Adrenal gland (tissue), 12 donors: ENCODE measurements around the gene CEL. TPM values are rescaled to one million over a fixed set of nuclear protein-coding genes. Genes with fewer than 3 reads are reported as not detected.
A peak's percentile ranks its signal among the peaks of the same experiment; 100 is the strongest.
"Not testable (repeated sequence)": the region's sequence is repeated elsewhere in the genome, so short reads cannot be mapped to it uniquely, and the experiment has no call there.

Experiments used
- DNase-seq, 7 donors: peaks; one replicate each; pipeline ENCODE4 v3.0.0-alpha.2; 2019 to 2020
- H3K27ac ChIP-seq, 5 donors: fragments of 200-600 bp; sonication (generic) in 4 of 5; 1 replicate in 3 of 5; 2 replicates in 2 of 5; pipeline versions ENCODE4 v1.5.1 to v1.8.0; 2016 to 2020; ENCODE audit warnings: mild to moderate bottlenecking in 1 of 5
- H3K27me3 ChIP-seq: fragments of 200-600 bp; 2 replicates; pipeline ENCODE4 v1.8.0; 2021
- H3K36me3 ChIP-seq, 2 donors: fragments of 200-600 bp; replicated peaks in 1 of 2; 1 replicate in 1 of 2; 2 replicates in 1 of 2; pipeline versions ENCODE4 v1.5.1 to v1.8.0; 2018 to 2022
- H3K4me1 ChIP-seq, 2 donors: fragments of 200-600 bp; replicated peaks in 1 of 2; 1 replicate in 1 of 2; 2 replicates in 1 of 2; pipeline versions ENCODE4 v1.5.1 to v1.8.0; 2018 to 2021
- H3K4me3 ChIP-seq, 4 donors: fragments of 200-600 bp; sonication (generic) in 3 of 4; one replicate each; pipeline ENCODE4 v1.5.1; 2016 to 2018
- H3K9me3 ChIP-seq, 3 donors: fragments of 200-600 bp; sonication (generic) in 1 of 3; replicated peaks in 1 of 3; 1 replicate in 2 of 3; 2 replicates in 1 of 3; pipeline versions ENCODE4 v1.5.1 to v1.8.0; 2016 to 2021
- POLR2A ChIP-seq, 2 donors: fragments of 450-650 bp; IDR thresholded peaks; one replicate each; pipeline ENCODE4 v1.6.1; 2017; ENCODE audit warnings: antibody characterized with exemption in 2 of 2, mild to moderate bottlenecking in 2 of 2, moderate library complexity in 1 of 2
- WGBS, 4 donors: extraction: QIAGEN DNeasy Blood & Tissue Kit in 2 of 4; methylation state at CpG; one replicate each; pipeline versions ENCODE4 v1.1.5 to v1.1.7; 2013 to 2017; 5-methylcytosine and 5-hydroxymethylcytosine counted together
- intact Hi-C, 2 donors: fragments of 100-400 bp; cut with DNase I; formaldehyde crosslinking; loops; one replicate each; pipeline versions ENCODE4 v1.14.1 to v1.15.0; 2022 to 2023
- polyA plus RNA-seq, 3 donors: library from polyadenylated mRNA; stranded (reverse); fragments of 200-250 nt in 2 of 3; fragments of 350-450 nt in 1 of 3; fragmentation: Illumina TruSeq in 1 of 3; extraction: RNeasy Lipid Tissue Mini Kit (QIAGEN cat#74804) in 1 of 3; gene quantifications; one replicate each; pipeline ENCODE4 v1.2.3, GENCODE V29; 2013 to 2014
- total RNA-seq, 9 donors: library from RNA; depleted of rRNA in 4 of 9; stranded (reverse); fragments of >200 nt in 4 of 9; fragments of 120-200 nt in 1 of 9; fragmentation: NEBNext Ultra II Directional in 1 of 9; extraction: Animal tissue kit (Norgen Biotek cat#: 25700) in 1 of 9; gene quantifications; one replicate each; pipeline versions ENCODE4 v1.1.0 to v1.2.4, GENCODE V29; 2013 to 2023
- TF ChIP-seq, protein P1 (sequence below), 6 experiments: fragments of 450-650 bp in 4 of 6; fragments of 200-600 bp in 2 of 6; sonication (generic) in 1 of 6; IDR thresholded peaks; 1 replicate in 5 of 6; 2 replicates in 1 of 6; pipeline versions ENCODE4 v1.5.1 to v1.8.0; 2016 to 2021; ENCODE audit warnings: antibody characterized with exemption in 6 of 6, mild to moderate bottlenecking in 2 of 6, moderate library complexity in 1 of 6
- donor health status: healthy with polysubstance abuse.
- donor health status: Bipolar disorder and iron deficiency.
- donor health status: DM: yes; HTN: yes; CAD: no.
- donor health status: DM: no; HTN: no; CAD: no.
- donor health status: DM: no; HTN: no; CAD: no.
- donor health status: DM: yes; HTN: yes; CAD: no.

Gene CEL
- total and polyA plus RNA-seq, 12 donors, result 0.27 to 6.1 (median 2.1) TPM; not detected in 1

DNA sequence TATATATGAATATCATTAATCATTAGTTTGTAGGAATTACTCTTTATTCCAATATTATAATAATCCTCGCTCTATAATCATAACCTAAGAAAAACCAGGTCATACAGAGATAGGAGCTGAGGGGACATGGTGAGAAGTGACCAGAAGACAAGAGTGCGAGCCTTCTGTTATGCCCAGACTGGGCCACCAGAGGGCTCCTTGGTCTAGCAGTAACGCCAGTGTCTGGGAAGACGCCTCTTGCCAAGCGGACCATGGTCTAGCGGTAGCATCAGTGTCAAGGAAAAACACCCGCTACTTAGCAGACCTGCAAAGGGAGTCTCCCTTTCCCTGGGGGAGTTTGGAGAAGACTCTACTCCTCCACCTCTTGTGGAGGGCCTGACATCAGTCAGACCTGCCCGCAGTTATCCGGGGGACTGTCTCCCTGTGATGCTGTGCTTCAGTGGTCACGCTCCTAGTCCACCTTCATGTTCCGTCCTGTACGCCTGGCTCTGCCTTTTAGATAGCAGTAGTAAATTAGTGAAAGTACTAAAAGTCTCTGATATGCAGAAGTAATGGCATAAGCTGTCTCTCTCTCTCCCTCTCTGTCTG is 20.8 kb upstream of the CEL start:
- peak; percentile 64 to 93 (median 82) for DNase-seq
- intact Hi-C loops, result loop anchor here (5.0 to 10.0 kb wide), 3 partner anchors 54 to 104 kb away; no protein-coding TSS in a partner anchor
- H3K4me3 ChIP-seq, H3K27me3 ChIP-seq, H3K27ac ChIP-seq, H3K9me3 ChIP-seq: not testable (repeated sequence)
- TF ChIP-seq, protein P1, sequence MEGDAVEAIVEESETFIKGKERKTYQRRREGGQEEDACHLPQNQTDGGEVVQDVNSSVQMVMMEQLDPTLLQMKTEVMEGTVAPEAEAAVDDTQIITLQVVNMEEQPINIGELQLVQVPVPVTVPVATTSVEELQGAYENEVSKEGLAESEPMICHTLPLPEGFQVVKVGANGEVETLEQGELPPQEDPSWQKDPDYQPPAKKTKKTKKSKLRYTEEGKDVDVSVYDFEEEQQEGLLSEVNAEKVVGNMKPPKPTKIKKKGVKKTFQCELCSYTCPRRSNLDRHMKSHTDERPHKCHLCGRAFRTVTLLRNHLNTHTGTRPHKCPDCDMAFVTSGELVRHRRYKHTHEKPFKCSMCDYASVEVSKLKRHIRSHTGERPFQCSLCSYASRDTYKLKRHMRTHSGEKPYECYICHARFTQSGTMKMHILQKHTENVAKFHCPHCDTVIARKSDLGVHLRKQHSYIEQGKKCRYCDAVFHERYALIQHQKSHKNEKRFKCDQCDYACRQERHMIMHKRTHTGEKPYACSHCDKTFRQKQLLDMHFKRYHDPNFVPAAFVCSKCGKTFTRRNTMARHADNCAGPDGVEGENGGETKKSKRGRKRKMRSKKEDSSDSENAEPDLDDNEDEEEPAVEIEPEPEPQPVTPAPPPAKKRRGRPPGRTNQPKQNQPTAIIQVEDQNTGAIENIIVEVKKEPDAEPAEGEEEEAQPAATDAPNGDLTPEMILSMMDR (IDR thresholded peaks at IDR 0.05), result peak; percentile 42 to 68 (median 58)
- 69 to 77% (median 74%) methylated on average over 12 of the region's 12 CpGs for WGBS, 4 donors
- Histone ChIP-seq H3K36me3 (peaks cover 0 to 42% of the 10 kb centered on the region in 2 donors), H3K4me1 (peaks cover 9 to 11% of the 10 kb centered on the region in 2 donors)

DNA sequence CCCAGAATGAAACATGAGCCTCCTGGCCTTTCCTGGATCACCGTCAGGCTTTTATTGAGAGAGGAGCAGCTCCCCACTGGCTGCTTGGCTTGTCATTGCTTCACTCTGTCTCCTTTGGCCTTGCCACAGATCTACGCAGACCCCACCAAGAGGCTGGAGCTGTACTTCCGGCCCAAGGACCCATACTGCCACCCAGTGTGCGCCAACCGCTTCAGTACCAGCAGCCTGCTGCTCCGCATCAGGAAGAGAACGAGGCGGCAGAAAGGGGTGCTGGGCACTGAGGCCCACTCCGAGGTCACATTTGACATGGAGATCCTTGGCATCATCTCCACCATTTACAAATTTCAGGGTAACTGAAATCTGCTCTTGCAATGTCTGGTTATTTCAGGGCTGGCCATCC is 19.8 kb upstream of the CEL start:
- Histone ChIP-seq H3K4me1 (peaks cover 6 to 9% of the 10 kb centered on the region in 2 donors), H3K9me3 (no peaks in the 10 kb centered on the region), H3K36me3 (peaks cover 0 to 51% of the 10 kb centered on the region in 2 donors), H3K27ac (no peak overlapping the region), H3K27me3 (no peaks in the 10 kb centered on the region), H3K4me3 (no peak overlapping the region)
- intact Hi-C loops, result loop anchor here (5.0 to 10.0 kb wide), 3 partner anchors 53 to 103 kb away; no protein-coding TSS in a partner anchor
- DNase-seq, result no peak
- TF ChIP-seq, protein P1 (IDR thresholded peaks at IDR 0.05), result no peak
- no peak for TF ChIP-seq POLR2A (IDR thresholded peaks at IDR 0.05)
- WGBS, 4 donors, result 92 to 96% (median 94%) methylated on average over 9 of the region's 9 CpGs

DNA sequence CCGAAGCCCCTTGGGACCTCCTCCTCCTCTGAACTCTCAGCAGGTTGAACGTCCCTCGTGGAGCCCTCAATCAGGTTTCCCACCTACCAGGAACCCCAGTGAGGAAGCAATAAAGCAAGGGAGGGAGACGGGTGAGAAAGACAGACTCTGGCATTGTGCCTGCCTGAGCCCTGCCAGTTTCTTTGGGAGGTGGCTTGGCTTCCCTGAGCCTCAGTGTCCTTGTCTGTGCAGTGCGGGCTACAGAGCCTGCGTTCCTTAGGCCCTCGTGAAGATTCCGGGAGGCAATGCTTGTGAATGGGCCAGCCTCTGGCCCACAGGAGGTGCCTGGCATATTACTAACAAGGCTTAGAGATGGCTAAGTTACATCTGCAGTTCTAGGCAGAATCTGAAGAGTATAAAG is 19.1 kb upstream of the CEL start:
- Histone ChIP-seq H3K27ac (no peak overlapping the region), H3K36me3 (peaks cover 0 to 59% of the 10 kb centered on the region in 2 donors), H3K9me3 (no peaks in the 10 kb centered on the region), H3K4me1 (peaks cover 6 to 9% of the 10 kb centered on the region in 2 donors), H3K4me3 (no peak overlapping the region), H3K27me3 (no peaks in the 10 kb centered on the region)
- no peak for TF ChIP-seq POLR2A (IDR thresholded peaks at IDR 0.05)
- TF ChIP-seq, protein P1 (IDR thresholded peaks at IDR 0.05), result no peak
- 59 to 75% (median 62%) methylated on average over 8 of the region's 8 CpGs for WGBS, 4 donors
- intact Hi-C loops, result loop anchor here (5.0 to 10.0 kb wide), 3 partner anchors 52 to 102 kb away; no protein-coding TSS in a partner anchor
- peak; percentile 42 to 78 (median 48) for DNase-seq

DNA sequence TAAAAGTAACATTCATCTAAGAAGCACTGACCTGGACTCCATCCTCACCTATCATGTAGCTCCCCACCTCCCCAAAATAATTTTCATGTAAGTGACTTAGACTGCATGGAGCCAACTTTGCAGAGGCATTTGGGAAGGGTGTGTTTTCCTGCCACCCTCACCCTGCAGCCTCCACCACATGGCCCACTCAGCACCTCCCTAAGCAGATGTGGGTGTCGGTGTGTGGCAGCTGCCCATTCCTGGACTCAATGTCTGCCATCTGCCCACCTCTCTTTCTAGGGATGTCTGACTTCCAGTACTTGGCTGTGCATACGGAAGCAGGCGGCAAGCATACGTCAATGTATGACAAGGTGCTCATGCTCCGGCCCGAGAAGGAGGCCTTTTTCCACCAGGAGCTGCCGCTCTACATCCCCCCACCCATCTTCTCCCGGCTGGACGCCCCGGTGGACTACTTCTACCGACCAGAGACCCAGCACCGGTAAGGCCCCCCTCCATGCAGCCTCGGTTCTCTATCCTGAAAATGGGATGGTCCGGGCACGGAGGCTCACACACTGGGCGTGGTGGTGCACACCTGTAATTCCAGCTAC is 18.2 kb upstream of the CEL start:
- no peaks in the 10 kb centered on the region for H3K9me3 ChIP-seq
- H3K4me1 ChIP-seq, result peaks cover 6 to 9% of the 10 kb centered on the region in 2 donors
- 92 to 97% (median 95%) methylated on average over 13 to 16 of the region's 16 CpGs for WGBS, 4 donors
- no peaks in the 10 kb centered on the region for H3K27me3 ChIP-seq
- H3K27ac ChIP-seq, result no peak overlapping the region
- H3K4me3 ChIP-seq, result no peak overlapping the region
- peaks cover 0 to 62% of the 10 kb centered on the region in 2 donors for H3K36me3 ChIP-seq
- intact Hi-C loops, result loop anchor here (5.0 to 10.0 kb wide), 3 partner anchors 51 to 101 kb away; no protein-coding TSS in a partner anchor
- no peak for DNase-seq
- TF ChIP-seq, protein P1 (IDR thresholded peaks at IDR 0.05), result no peak
